HG03565 (cell line): ENCODE results near the gene RAD51B.

Source experiments
- ATAC-seq: cut with Tn5 transposase; IDR thresholded peaks from one replicate; pipeline ENCODE4 v1.9.1; 2021; ENCODE audit warnings: mild to moderate bottlenecking, moderate library complexity; ENCODE audit not compliant: unreplicated experiment

RAD51B gene

DNA sequence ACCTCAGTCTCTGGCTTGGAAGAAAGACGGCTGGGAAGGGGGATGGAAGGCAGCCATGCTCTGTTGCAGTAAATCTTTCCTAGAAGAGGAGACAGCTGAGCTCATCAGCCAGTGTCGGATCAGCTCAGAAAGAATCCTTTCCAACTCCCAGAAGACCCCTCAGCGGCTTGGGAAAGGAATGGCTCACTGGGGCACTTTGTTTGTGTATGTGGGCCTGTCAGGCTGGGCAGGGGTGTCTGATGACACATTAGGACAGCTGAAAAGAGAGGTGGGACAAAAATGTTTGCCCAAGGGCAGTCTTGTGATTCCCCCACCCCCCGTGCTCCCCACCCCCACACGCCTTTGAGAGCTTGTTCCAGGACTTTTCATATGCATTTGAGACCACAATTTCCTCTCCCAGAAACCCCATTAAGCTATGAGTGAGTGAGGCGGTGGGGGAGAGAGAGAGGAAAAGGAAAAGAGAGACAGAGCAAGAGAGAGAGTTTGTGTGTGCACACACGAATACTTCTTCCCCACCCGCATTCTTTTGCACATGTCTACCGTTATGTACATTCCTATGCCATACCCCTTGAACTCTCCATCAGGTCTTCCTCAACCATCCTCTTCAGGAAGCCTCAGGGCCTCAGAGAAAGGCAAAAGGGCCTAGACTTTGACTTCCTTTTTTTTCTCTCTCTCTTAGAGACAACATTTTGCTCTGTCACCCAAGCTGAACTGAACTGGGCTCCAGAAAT lies 774.4 kb downstream of the RAD51B start:
- ATAC-seq: no peak

DNA sequence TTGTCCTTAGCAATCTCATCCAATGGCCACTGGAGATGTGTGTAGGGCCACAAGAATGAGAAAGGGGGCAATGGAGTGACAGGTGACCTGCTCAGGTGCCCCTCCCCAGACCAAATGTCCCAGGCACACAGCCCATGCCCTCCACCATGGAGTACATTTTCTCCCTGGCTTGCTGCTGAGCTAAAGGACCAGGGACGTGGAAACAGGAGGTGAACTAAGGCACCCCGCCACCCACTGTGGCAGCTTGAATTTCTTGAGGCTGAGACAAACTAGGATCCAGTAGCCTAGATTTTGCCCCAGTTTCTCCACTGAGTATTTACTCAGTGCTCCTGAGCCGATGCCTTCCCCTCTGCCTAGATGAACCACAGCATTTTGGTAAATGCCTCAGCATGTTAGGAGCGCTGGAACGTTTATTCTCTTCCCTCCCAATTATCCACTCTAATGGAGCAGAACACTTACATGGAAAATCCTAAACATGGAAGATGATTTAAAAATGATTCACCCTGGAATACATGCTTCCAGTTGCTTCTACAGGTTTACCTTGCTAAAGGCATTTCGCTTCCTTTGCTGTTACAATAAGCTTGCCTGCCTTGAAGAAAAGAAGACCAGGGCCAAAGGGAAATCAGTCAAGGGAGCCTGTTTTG lies 775.3 kb downstream of the RAD51B start:
- no peak for ATAC-seq

DNA sequence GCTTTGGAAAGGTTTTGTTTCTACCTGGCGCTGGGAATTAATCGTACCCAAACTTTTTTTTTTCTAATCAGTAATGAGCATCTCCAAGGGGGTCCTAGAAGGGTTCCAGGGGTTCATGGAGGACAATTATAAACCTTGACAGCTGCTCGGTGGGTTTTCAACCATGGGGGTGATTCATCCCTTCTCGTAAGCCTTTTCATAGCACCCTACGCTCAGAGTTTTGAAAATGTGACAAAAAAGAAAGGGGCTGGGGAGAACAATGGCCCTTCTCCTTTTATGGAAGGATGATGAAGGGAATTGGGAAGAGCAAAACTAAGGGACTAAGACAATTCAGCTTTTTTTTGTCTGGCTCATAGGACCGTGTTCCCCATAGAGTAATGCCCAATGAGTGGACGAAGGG lies 776.6 kb downstream of the RAD51B start:
- ATAC-seq: no peak

DNA sequence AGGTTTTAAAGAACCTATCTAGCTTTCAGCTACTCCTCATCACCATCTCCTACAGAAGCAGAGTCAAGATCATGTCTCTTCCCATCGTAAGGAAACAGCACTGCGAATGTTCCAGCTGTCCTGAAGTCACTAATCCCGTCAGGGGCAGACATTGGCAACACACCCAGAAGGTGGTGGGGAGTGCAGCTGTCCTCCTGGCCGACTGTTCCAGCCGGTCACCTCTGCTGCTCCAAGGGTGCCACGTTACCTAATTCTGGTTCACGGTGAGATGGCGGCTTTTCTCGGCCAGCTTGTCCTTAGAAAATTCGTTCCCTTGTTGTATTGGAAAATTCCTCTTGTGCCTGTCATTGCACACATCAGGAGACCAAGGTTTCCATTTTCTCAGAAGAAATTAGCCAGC lies 777.1 kb downstream of the RAD51B start:
- ATAC-seq: no peak

DNA sequence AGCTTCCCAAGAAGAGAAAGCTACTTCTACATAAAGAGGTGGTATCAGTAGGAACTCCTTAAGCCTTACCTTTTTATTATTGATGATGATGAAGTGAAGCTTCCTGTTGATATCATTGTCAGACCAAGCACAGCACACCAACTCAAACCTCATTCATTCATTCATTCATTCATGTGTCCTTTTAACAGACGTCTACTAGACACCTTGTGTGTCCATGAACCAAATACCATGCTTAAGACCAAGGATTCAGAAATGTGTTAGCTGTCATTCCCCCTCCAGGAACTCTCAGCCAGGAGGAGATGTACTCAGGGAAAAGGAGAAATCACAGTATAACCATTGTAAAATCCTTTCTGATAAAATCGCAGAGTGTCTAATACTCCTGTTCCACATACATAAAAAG lies 778.5 kb downstream of the RAD51B start:
- no peak for ATAC-seq

DNA sequence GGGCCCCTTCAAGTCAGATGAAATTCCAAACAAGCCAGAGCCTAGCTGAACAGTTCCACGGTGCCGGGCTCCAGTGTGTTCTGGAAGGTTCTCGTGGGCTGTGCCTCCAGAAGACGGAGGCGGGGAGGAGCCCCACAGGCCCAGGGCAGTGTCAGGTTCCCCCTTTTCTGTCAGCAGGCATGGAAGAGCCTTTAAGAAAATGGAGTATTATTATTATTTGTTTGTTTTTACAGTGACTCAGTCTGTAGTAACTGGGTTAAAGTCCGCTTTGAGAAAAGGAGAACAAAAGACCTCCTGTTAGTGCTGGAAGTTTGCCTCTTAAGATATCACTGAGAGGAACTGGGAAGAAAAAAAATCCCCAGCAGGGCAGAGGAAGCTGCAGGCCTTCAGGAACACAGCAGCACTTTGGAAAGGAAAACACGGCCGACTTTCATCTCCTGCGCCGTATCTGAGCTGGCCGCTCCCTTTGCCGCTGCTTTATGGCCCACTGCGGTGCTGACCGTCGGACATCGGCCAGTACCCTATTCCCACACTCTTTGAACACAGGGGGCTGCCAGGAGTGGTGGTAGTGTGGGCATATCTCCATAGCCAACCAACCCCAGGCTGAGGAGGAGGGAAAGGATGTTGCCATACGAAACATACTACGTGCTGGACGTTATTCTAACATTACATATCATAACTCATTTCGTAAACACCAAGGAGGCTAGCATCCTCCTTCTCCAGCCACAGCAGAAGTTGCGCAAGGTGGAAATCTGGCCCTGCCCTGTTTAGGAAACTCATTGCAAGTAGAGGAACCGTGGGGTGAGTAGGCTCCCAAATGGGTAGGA lies 779.3 kb downstream of the RAD51B start:
- ATAC-seq: no peak

DNA sequence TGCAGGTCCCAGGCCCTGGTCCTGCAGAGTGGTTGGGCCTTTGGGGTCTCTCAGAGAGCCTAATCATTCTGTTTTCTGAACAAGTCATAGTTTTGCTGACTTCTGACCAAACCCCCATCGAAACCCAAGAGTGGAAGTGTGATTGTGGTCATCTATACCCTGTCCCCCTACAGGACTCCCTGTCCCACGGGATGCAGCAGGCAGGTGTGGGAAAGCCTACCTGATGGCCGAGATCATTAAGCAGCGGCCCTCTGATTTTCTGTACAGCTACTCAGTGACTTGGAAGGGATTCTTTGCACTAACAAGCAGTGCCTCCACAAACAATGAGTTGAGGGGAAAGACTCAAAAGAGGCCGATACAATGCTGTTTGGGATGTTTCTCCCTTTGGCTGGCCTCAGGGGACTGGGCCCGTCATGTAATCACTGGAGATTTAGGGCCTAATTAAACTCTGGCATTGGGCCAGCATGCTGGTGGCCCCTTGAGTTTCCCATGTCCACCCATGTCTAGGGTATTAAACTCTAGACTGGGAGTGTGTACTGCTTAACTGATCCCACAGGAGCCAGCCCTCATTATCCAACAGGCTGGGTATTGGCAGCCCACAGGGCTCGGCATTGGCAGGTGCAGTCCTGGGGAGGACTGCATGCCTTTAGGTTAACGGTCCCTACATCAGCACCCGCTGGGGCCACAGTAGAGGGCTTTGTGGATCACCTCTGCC lies 780.5 kb downstream of the RAD51B start:
- ATAC-seq: no peak

DNA sequence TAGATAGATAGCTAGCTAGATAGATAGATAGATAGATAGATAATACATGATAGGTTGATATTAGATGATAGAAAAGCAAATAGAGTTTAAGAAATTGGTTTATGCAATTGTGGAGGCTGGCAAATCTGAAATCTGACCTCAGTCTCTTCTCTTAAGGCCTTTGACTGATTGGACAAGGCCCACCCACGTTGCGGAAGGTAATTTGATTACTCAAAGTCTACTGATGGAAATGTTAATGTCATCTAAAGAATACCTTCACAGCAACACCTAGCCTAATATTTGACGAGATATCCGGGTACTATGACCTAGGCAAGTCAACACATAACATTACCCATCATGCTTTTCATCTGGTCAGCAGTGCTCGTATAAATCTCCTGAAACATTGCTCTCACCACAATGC lies 782.9 kb downstream of the RAD51B start:
- no peak for ATAC-seq

DNA sequence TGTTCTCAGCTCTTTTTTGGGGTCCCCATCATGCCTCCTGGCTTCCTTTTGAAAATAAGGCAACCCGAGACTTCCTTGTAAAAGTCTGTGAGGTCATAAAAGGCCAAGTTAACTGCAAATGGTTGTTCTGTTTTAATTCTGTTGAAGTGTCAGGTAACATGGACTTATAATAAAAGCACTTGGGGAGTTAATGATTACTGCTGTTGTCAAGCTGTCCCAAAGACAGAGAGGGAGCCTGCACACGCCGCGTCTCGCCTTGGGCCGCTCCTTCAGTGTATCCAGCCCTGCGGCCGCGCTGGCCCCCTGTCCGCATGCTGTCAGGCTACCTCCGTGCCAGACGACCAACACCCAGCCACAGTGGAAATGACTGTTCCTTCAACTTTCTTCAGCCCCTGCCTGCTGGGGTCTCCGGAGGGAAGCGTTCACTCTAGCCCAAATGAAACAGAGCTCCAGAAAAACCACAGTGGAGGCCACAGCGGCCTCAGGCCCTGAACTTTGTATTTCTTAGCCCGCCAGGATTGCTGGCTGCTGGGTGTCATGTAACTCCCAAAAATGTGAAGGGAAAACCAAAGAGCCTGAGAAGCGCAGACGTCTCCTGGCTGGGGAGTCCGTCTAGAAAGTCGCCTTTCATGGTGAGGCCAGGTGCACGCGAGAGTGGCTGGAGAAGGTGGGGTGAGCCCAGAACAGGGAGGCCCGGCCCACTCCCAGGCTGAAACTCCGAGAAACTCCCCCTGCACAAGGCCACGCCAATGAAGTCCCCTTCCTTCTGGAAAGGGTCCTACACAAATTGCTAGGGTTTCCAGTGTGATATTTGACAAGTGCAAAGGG lies 784.2 kb downstream of the RAD51B start:
- no peak for ATAC-seq

DNA sequence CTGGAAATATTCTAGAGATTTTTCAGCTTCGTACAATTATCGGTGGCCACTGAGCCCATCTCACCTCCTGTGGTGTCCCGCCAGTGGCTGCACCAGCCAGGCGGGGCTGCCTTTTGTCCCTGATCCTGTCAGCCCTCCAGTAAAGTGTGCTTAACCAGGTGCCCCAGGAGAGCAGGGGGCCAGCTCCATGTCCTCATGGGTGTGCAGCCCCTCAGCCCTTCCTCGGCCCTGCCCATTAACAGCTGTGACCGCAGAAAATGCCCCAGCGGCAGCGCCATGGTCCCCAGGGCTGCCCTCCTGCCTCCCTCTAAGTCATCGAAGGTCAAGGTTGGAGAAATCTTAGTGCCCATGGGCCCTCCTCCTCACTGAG lies 784.8 kb downstream of the RAD51B start:
- ATAC-seq: no peak

DNA sequence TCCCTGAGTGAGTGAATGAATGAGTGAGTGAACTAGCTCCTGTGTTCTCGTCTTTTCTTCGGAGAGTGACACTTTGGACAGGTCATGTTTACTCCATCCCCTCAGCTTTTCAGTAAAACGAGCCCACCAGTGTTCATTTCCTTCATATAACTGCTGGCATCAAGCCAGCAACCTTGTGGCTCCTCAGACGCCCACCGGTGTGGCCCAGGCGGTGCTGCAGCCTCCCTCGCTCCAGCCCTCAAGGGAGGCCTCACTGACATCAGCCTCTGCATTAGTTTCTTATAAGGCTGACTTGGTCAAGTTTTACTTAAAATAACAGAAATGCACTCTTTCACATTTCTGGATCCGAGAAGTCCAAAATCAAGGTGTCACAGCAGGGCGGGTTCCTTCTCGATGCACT lies 785.2 kb downstream of the RAD51B start:
- no peak for ATAC-seq

DNA sequence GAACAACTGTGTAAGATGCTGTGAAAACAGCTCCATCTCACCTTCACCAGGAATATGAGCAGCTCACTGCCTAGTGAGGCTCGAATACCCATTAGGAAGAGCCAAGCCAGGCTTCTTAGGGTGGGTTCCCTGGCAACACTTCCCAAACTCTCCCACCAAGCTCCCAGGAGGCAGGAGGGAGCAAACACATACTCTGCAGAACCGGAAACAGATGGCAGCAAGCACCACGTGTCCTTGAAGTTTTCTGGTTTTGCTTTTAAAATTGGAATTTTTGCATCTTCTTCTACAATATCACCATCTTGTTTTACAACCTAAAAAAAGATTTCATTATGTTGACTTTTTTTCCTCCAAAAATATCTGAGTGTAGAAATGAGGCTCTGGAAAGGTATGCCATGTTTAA lies 786.6 kb downstream of the RAD51B start:
- ATAC-seq: no peak

DNA sequence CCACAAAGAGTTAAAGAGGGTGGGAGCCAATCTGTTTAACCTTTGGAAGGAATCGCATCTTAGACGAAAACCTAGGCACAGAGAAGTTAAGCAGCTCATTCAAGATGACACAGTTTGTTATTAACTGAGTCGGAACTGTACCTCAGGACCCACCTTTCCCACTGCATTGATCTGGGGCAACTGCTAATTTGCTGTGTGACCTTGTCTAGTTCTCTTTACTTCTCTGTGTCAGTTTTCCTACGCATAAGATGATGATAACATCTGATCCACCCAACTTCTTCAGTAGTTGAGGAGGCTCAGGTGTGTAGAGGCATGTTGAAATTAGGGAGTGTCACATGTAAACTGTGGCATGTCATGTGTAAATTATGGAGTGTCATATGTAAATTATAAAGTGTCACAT lies 787.1 kb downstream of the RAD51B start:
- ATAC-seq: no peak

DNA sequence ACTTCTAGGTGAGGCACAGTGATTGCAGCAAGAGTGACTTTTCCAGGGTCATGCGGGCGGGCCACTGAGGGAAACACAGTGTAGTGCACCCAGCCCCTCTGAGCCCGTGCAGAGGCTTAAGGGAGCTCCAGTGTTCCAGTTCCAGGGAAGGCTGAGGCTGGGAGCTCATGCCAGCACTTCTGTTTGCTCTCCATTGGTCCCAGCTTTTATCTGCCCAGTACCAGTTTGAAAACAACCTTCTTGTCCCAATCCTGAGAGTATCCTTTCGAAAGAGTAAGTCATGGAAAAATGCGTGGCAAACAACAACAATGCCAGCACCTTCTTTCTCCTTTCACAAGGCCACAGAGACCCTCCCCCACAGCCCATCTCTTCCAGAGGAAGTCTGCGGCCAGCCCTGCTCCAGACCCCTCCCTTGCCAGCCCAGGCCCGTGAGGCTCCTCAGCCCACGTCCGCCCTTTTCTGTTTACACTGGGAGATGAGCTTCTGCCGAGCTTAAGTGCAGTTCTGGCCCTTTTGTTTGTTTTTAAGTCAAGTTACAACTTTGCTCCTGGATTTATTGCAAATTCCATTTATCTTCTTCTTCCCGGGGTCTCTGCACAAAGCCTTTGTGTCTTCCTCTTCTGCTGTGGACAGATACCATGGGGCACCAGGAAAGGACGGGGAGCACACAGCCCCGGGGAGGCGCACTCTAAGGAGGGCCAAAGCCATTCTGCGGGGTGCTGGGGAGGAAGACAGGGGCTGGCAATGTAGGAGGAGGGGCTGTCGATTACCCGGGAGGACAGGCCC lies 787.7 kb downstream of the RAD51B start:
- no peak for ATAC-seq

DNA sequence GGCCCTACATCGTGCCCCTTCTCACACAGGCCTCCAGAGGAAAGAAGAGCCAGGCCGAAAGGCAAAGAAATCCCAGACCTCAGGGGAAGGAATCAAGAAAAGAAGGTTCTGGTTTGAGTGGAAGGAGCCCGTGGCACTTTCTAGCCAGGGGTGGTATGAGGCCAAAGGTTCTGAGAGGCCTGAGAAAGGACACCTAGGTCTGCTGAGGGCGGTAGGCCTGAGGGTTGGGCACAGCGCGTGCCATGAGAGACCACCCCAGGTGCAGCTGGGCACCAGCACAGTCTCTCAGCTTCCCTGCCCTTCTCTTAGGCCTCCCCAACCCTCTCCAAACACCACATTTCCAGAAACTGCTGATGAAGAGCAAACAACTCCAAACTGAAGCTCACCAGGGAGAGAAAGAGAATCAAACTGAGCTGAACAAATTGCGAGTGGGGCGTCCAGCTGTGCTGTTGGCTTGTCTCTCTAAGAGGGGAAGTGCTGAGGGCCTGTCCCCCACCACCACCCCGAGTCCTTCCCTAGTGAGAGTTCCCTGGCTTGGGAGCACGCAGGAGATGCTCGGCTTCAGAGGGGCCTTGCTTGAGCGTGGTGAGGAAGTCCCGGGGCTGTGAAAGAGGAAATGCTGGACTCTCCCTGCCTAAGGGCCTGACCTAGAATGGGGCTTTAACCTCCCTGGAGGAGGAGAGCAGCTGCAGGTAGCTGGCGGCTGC lies 788.4 kb downstream of the RAD51B start:
- no peak for ATAC-seq

DNA sequence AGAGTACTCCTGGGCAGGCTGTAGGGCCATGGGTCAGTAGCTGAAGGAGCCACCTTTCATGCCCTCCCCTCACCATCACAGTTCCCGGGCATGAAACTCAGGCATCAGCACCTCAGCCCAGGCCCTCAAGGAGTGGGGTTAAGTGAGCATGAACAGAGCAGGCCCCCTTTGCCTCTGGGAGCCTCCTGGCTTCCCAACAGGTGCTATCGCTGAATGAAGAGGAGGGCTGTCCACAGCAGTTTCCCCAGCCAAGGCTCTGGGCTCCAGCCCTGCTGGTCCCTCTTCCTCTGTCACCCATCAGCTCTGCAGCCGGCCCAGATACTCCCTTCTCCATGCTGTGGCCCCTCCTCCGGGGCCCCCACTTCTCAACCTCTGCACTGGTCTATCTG lies 789.0 kb downstream of the RAD51B start:
- ATAC-seq: no peak

DNA sequence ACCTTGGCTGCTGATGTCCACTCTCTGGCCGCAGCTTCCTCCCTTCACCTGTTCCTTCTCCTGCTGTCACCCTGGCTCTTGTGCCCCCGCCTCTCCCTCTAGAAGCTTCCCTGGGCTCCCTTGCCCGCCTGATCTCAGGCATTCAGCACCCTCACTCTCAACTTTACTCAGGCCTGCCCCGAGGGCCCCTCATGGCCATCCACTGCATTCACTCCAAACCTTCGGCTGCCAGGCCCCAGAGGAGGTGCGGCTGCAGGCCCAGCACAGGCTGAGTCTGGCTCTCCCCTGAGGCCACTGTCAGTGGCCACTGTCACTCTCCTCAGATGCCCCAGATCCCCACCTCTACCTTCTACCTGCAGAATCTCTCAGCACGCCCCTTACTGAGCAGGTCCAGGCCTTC lies 789.4 kb downstream of the RAD51B start:
- no peak for ATAC-seq

DNA sequence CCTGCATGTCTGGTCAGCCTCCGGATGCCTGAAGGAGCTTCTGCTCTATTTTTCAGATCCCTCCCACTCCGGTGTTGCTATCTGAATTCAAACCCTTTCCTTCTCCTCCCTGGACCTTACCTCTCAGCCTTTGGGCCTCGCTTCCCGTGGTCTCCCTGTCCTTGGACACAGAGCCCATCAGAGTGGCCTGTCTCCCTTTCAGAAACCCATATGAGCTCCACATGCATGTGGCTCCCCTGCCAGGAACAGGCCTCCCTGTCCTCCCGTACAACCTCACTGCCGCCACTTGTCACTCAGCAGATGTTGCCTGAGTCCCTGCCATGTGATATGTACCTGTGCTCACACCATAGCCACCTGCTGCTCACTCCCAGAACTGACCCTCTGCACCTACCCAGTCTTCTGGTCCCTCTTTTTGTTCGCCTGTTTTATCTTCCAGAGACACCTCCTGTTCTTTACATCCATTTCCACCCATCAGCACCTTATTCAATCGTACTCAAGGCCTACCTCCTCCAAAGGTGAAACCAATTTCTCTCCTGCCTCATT lies 790.7 kb downstream of the RAD51B start:
- no peak for ATAC-seq

DNA sequence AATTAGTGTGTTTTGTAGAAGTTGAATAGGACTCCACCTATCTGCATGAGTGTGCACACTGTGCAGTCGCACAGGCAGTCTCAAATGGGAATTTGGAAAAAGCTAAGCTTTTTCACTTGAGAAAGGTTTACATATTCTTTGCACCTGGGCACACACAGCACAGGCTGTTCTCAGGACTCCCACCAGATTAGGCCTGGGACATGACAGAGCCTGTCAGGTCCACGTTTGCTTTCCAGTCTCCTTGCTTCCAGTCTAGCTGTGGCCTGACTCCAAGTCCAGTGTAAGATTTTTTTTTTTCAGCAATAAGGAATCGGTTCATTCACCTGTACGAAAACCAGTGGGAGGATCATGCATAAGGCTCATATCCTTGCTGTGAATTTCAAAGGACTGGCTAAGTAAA lies 792.0 kb downstream of the RAD51B start:
- no peak for ATAC-seq
